ENCODE data around the gene SOHLH2. TPM values are rescaled to one million over a fixed set of nuclear protein-coding genes. Genes with fewer than 3 reads are reported as not detected.

Gene SOHLH2
- total RNA-seq, 2 experiments from 2014 or later = not detected

DNA sequence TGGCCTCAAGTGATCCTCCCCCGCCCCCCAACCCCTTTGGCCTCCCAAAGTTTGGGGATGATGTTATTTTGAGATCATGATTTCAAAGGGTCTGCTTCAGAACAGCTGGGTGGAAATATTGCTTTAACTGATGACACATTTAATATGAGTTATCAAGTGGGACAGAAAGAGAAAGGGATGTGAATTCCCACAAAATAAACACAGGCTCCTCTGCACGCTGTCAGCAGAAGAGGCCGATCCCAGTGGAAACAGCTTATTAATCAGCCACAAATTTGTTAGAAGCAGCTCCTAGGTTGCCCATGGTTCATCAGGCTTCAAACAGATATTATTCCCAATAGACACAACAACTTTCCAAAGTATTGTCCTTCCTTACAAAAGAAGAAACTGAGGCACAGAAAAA is 87.9 kb downstream of the SOHLH2 start:
- CTCF ChIA-PET = no interaction called here
- intact Hi-C loops (cut with micrococcal nuclease) = no loop called here
- no peaks in the 10 kb centered on the region for H3K36me3 Mint-ChIP-seq (ENCODE audit: low read depth)
- TF ChIP-seq, protein P1, sequence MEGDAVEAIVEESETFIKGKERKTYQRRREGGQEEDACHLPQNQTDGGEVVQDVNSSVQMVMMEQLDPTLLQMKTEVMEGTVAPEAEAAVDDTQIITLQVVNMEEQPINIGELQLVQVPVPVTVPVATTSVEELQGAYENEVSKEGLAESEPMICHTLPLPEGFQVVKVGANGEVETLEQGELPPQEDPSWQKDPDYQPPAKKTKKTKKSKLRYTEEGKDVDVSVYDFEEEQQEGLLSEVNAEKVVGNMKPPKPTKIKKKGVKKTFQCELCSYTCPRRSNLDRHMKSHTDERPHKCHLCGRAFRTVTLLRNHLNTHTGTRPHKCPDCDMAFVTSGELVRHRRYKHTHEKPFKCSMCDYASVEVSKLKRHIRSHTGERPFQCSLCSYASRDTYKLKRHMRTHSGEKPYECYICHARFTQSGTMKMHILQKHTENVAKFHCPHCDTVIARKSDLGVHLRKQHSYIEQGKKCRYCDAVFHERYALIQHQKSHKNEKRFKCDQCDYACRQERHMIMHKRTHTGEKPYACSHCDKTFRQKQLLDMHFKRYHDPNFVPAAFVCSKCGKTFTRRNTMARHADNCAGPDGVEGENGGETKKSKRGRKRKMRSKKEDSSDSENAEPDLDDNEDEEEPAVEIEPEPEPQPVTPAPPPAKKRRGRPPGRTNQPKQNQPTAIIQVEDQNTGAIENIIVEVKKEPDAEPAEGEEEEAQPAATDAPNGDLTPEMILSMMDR (IDR thresholded peaks at IDR 0.05) = no peak
- H3K27me3 Mint-ChIP-seq = peaks cover 13% of the 10 kb centered on the region
- H3K4me1 Mint-ChIP-seq (ENCODE audit: low read depth) = no peaks in the 10 kb centered on the region
- ATAC-seq = no peak
- POLR2A ChIA-PET = no interaction called here
- H3K27ac Mint-ChIP-seq = no peak overlapping the region
- no peak overlapping the region for H3K4me3 Mint-ChIP-seq
- no peaks in the 10 kb centered on the region for H3K9me3 Mint-ChIP-seq
- DNase-seq = no peak

DNA sequence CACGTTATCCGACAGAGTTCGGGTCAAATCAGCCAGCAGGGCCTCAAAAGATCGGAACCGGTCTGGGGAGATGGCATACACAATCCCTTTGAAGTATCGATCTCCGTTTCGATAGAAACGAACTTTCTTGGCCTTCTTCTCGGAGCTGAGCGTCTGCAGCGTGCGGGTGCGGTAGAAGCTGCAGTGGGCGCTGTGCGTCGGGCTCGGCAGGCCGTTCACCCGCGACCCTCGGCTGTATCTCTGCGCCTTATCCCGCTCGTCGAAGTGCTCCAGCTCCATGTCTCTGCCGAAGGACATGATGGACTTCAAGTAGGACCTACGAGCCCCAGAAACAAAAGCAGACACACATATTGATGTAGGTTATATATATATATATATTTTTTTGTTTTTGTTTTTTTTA is 88.5 kb downstream of the SOHLH2 start:
- Mint-ChIP-seq H3K27me3 (peaks cover 11% of the 10 kb centered on the region), H3K27ac (no peak overlapping the region), H3K4me3 (no peak overlapping the region), H3K36me3 (ENCODE audit: low read depth) (no peaks in the 10 kb centered on the region), H3K9me3 (no peaks in the 10 kb centered on the region), H3K4me1 (ENCODE audit: low read depth) (no peaks in the 10 kb centered on the region)
- POLR2A ChIA-PET = interaction anchor here (0.5 kb wide), 1 partner anchor 11 kb away, joined by 3 read pairs; no protein-coding TSS in a partner anchor
- ATAC-seq (no peak), DNase-seq (no peak)
- CTCF ChIA-PET = no interaction called here
- intact Hi-C loops (cut with micrococcal nuclease) = no loop called here
- TF ChIP-seq, protein P1 (IDR thresholded peaks at IDR 0.05) = no peak

DNA sequence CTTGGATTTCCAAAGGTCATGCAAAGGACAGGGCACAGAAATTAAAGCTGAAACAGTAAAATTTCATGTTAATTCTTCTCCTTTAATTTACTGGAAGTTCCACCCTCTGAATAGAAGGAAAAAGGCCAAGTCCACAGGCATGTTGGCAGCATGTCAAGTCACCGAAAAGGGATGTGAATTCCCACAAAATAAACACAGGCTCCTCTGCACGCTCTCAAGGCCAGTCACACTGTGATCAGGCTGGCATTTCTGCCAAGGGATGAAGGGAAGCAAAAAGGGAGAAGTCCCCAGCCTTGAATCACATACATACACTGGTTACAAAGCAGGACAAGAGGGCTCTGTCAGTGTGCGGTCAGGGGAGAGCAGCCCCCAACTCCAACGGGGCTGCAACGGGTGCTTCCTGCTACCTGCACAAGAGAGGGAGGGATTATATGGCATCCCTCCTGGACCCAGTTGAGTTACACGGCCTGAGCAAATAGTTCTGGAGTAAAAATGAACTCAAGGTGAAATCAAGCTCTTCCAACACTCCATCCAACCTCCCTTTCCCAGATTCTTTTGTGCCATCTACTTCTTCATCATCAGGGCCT is 90.0 kb downstream of the SOHLH2 start:
- DNase-seq (no peak), ATAC-seq (no peak)
- Mint-ChIP-seq H3K36me3 (ENCODE audit: low read depth) (no peaks in the 10 kb centered on the region), H3K4me3 (no peak overlapping the region), H3K27ac (no peak overlapping the region), H3K4me1 (ENCODE audit: low read depth) (no peaks in the 10 kb centered on the region), H3K27me3 (peaks cover 2% of the 10 kb centered on the region), H3K9me3 (no peaks in the 10 kb centered on the region)
- POLR2A ChIA-PET = no interaction called here
- intact Hi-C loops (cut with micrococcal nuclease) = no loop called here
- CTCF ChIA-PET = no interaction called here
- TF ChIP-seq, protein P1 (IDR thresholded peaks at IDR 0.05) = no peak

Other genes with a start within 250 kb of the SOHLH2 start
- not detected for gene DCLK1, start 83.2 kb downstream of the SOHLH2 start, total RNA-seq
- not detected for gene CCDC169, start 83.3 kb upstream of the SOHLH2 start, total RNA-seq
- 10 to 100 TPM; 16.0 to 16.4 TPM for gene SPART, start 131.8 kb upstream of the SOHLH2 start, total RNA-seq
- gene CCNA1, start 217.9 kb upstream of the SOHLH2 start, total RNA-seq = not detected